ENCODE measurements around the gene PRCP.

The PRCP gene

GRCh38 chr11:82906931-82907330 lies 6.7 kb upstream of the PRCP start:
- no peak for DNase-seq (ENCODE audit: low read depth)

GRCh38 chr11:82906236-82906635 lies 6.0 kb upstream of the PRCP start:
- no peak for DNase-seq (ENCODE audit: low read depth)

GRCh38 chr11:82903843-82904586 lies 3.8 kb upstream of the PRCP start:
- no peak for DNase-seq (ENCODE audit: low read depth)

DNA sequence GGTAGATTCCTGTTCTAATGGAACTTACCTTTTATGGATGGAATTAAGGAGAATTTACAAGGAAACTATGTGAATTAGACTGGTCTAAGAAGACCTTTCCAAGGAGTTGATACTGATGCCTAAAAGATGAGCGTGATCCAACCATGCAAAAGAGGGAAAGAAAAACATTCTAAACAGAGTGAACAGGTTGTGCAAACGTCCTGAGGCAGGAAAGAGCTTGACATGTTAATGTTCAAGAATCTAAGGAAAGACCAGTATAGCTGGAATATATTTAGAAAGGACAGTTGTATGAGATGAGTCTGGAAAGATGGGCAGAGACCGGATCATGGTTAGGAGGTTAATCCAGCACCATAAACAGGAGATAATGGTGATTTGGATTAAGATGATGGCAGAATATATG lies 2.6 kb upstream of the PRCP start:
- no peak for DNase-seq (ENCODE audit: low read depth)

- DNase-seq (ENCODE audit: low read depth) = no peak
These were observed 1.8 kb upstream of the PRCP start for GRCh38 chr11:82901922-82902485.

GRCh38 chr11:82901165-82901921 lies 1.1 kb upstream of the PRCP start, which contains the start of gene DDIAS:
TSS of gene DDIAS (plus strand) at chr11:82901736. CDS start at chr11:82914739, 13,003 bp downstream.
- DNase-seq (ENCODE audit: low read depth) = peak; percentile 79

GRCh38 chr11:82899957-82900276 lies 313 bp downstream of the PRCP start:
- DNase-seq (ENCODE audit: low read depth) = no peak

DNA sequence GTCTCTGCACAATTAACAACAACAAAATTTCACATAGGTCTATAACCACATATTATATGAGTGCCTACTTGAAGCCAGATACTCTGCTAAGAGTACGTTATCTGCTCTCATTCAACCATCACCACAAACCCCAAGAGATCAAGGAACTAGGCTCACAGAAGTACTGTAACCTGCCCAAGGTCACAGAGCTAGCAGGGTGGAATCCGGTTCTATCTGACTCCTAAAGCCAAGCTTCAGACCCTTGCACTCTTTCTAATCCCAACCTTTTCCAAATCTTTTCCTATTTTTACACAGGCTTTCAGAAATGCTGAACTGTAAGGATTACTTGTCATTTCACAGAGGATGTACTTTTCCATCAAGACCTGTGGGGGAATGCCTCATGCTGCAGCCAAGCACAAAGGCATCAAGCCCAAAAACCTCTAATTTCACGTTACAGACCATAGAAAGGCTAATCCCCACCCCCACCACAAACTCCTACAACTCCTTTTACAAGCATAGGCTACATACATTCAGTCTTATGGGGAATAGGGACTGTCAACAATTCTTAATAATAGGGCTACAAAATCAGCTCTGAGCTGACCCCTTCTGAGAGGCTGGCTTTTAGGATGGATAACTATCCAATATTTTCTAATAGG lies 927 bp downstream of the PRCP start:
- no peak for DNase-seq (ENCODE audit: low read depth)

- no peak for DNase-seq (ENCODE audit: low read depth)
These were observed 2.0 kb downstream of the PRCP start for GRCh38 chr11:82898241-82898640.

- DNase-seq (ENCODE audit: low read depth) = no peak
These were observed 4.0 kb downstream of the PRCP start for GRCh38 chr11:82896183-82896582.

DNA sequence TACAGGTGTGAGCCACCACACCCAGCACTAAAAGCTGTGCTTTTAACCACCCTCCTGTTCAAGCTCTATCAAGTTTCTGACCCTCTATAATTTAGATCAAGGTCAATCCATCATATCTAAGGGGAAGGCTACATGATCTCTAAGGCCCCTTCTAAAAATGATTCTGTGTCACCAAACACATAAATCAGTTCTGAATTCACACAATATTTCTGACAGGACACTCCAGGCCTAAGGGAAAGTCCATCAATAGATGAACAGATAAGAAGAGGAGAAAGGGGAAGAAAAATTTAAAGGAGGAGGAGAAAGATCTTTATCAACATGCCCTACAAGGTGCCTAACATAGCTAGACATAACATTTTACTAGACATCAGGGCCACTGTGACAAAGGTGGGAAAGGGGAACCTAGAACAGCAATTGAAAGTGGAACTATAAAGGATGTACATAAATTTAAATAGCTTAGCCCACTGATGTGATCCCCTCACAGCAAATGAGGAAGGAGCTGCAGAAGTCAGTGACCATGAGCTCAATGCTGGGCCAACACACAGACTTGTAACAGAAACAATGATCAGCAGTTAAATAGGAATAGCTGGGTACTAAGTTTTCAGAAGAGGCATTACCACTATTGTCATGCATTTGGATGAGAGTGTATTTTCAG lies 4.7 kb downstream of the PRCP start:
- no peak for DNase-seq (ENCODE audit: low read depth)

- DNase-seq (ENCODE audit: low read depth) = no peak
These were observed 7.5 kb downstream of the PRCP start for GRCh38 chr11:82892611-82893169.

DNA sequence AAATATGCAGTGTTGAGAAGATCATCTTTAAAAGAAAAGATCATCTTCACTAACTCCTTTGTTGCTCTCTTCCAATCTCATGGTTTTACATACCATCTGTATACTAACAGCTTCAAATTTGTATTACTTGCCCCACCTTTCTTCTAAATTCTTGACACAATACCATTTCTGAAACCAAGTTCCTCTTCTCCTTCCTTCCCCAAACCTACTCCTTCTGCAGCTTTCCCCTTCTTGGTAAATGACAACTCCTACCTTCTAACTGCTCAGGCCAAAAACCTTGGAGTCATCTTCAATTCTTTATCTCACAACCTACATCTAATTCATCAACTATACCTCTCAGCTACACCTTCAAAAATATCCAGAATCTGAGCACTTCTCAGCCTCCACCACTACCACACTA lies 9.3 kb downstream of the PRCP start:
- DNase-seq (ENCODE audit: low read depth) = no peak

GRCh38 chr11:82890002-82890341 lies 10.3 kb downstream of the PRCP start:
- no peak for DNase-seq (ENCODE audit: low read depth)

GRCh38 chr11:82889133-82890001 lies 10.9 kb downstream of the PRCP start:
- no peak for DNase-seq (ENCODE audit: low read depth)

DNA sequence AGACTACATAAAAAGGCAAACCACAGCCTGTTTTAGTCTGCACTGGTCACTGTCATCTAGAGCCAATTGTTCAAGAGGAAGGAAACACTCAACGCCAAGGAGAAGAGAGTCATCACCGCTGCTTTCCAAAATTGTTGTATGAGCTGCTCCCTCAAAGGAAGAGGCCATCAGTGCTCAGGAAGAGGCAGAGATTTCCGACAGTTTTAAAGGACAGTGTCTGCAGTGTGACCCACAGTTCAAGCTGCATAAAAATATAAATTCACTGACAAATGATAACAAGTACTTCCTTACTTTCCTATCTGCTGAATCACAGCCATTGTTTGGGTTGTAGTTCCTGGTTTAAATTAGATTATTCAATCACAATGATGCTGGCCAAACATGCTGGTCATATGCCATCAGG lies 16.4 kb downstream of the PRCP start:
- DNase-seq (ENCODE audit: low read depth) = no peak

DNA sequence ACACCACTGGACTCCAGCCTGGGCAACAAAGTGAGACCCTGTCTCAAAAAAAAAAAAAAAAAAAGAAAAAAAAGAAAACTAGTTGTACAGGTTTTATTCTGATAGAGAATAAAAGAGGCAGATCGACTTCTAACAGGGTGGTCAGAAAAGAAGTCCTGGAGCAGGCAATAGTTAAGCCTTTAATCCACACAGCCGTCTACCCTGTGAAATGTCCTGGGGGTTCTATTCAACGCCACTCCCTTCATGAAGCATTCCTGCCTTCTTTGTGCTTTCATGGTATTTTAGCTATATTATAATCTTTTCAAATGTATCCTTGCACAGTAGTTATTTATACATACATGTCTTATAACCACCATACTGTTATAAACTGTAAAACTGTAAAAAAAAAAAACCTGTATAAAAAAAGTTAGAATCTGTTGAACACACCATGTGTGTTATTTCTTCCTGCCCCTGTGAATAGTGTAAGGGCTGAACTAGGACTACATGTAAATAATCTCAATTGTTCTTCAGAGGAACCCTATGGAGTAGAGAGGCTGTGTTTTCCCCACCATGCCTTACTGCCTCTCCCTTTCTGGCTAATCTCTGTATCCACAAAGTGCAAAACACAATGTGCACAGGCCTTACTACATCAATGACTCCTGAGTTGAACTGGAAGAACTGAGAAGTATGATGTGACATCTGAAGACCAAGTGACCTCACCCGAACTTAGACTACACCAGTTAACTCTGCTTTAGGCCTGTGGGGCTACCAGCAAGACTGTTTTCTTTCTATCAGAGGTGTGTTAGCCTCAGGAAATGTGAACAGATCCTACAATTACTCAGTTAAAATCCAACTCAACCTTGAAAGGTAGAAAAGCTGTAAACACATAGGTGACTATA lies 25.3 kb downstream of the PRCP start:
- no peak for DNase-seq (ENCODE audit: low read depth)

DNA sequence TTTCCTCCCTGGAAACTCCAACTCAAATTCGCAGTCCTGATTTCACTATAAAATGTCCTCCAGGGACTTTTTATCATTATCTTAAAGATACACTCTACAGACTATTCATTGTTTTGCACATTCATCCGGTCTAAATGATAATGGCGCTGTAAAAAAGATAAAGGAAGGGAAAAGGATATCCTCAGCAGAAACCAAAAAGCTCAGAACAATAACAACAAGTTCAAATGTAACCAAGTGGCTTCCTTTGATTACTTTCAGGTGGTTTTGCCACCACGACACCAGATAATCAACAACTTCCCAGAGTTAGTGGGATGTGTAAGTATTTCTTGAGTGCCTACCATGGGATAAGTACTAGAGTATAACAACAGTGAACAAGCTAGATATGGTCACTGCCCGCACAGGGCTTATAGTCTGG lies 26.3 kb downstream of the PRCP start:
- DNase-seq (ENCODE audit: low read depth) = no peak

DNA sequence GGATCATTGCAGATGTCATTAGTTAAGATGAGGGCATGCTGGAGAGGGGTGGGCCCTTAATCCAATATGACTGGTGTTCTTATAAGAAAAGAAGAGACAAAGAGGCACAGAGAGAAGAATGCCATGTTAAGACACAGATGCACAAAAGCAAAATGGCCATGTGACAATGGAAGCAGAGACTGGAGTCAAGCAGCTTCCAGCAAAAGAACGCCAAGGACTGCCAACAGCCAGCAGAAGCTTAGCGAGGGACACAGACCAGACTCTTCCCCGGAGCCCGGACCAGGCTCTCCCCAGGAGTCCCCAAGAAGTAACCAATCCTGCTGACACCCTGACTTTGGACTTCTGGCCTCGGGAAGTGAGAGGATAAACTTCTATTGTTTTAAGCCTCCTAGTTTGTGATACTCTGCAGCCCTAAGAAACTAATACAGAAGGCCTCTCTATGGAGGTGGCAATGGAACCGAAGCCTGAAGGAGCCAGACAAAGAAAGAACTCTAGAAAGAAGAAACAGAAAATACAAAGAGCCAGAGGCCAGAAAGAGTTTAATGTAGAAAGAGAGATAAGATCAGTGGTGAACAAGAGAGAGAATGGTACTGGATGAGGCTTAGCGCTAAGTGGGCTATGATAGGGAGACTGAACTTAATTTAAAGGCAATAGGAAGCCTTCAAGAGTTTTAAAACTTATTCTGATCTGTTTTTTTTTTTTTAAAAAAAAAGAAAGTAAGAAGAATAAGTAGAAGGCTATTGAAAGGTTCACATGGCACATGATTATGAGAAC lies 27.7 kb downstream of the PRCP start:
- no peak for DNase-seq (ENCODE audit: low read depth)

Measured in stimulated activated CD8-positive, alpha-beta memory T cell treated with anti-CD3 and anti-CD28 coated beads, Interleukin-12 subunit alpha, Interleukin-12 subunit beta, amount 100 ng/mL, for 4 hours (primary cell).